ENCODE results near the gene SLC25A46. TPM values are rescaled to one million over a fixed set of nuclear protein-coding genes. Genes with fewer than 3 reads are reported as not detected.

The SLC25A46 gene
- total RNA-seq, 1 donor, result 77.6 TPM

GRCh38 chr5:110754181-110754580 is 15.4 kb downstream of the SLC25A46 start:
- H3K4me3 ChIP-seq (ENCODE audit: low read depth, low read length), result no peak overlapping the region
- no peak for DNase-seq (ENCODE audit: low read depth)
- no peak for TF ChIP-seq CTCF (IDR thresholded peaks at IDR 0.05; ENCODE audit: insufficient read depth, low read length)

- no peak overlapping the region for H3K4me3 ChIP-seq (ENCODE audit: low read depth, low read length)
- peak; percentile 84 for DNase-seq (ENCODE audit: low read depth)
- TF ChIP-seq CTCF (IDR thresholded peaks at IDR 0.05; ENCODE audit: insufficient read depth, low read length), result peak; percentile 53
Measured at GRCh38 chr5:110757118-110757729, 18.4 kb downstream of the SLC25A46 start.

- TF ChIP-seq CTCF (IDR thresholded peaks at IDR 0.05; ENCODE audit: insufficient read depth, low read length), result no peak
- H3K4me3 ChIP-seq (ENCODE audit: low read depth, low read length), result no peak overlapping the region
- DNase-seq (ENCODE audit: low read depth), result no peak
Measured at GRCh38 chr5:110760158-110760557, 21.4 kb downstream of the SLC25A46 start.

- peak; percentile 81 for DNase-seq (ENCODE audit: low read depth)
- H3K4me3 ChIP-seq (ENCODE audit: low read depth, low read length), result no peak overlapping the region
- peak; percentile 16 for TF ChIP-seq CTCF (IDR thresholded peaks at IDR 0.05; ENCODE audit: insufficient read depth, low read length)
Measured at GRCh38 chr5:110768138-110768860, 29.5 kb downstream of the SLC25A46 start.

GRCh38 chr5:110769000-110769681 is 30.3 kb downstream of the SLC25A46 start:
- TF ChIP-seq CTCF (IDR thresholded peaks at IDR 0.05; ENCODE audit: insufficient read depth, low read length), result no peak
- H3K4me3 ChIP-seq (ENCODE audit: low read depth, low read length), result no peak overlapping the region
- DNase-seq (ENCODE audit: low read depth), result peak; percentile 89

GRCh38 chr5:110770286-110770685 is 31.5 kb downstream of the SLC25A46 start:
- no peak for DNase-seq (ENCODE audit: low read depth)
- no peak for TF ChIP-seq CTCF (IDR thresholded peaks at IDR 0.05; ENCODE audit: insufficient read depth, low read length)
- H3K4me3 ChIP-seq (ENCODE audit: low read depth, low read length), result no peak overlapping the region

Measured in fibroblast of the aortic adventitia (primary cell).